Measurements from ENCODE around the gene HPSE2. TPM values are rescaled to one million over a fixed set of nuclear protein-coding genes. Genes with fewer than 3 reads are reported as not detected.

Gene HPSE2
- total and polyA plus RNA-seq, 2 of the 8 experiments (the other 6 are each of a cell fraction or from before 2014, with no cell fraction given): 0.41 to 0.58 TPM

GRCh38 chr10:99062591-99062990, 173.1 kb downstream of the HPSE2 start:
- H4K5ac ChIP-seq (ENCODE audit: insufficient read length, low read depth, low read length): no peak overlapping the region
- no peaks in the 10 kb centered on the region for H3K36me3 ChIP-seq (ENCODE audit: control insufficient read depth in 2 of 4, insufficient read depth in 4 of 4, low read length in 3 of 4)
- no peak overlapping the region for H2AK5ac ChIP-seq (ENCODE audit: low read depth, low read length)
- no peak overlapping the region for H3K9ac ChIP-seq (replicated peaks in 1 of 4; ENCODE audit: extremely low read depth in 1 of 4, low read depth in 3 of 4, low read length in 3 of 4)
- no peak overlapping the region for H2BK20ac ChIP-seq (ENCODE audit: low read length)
- no peak overlapping the region for H4K91ac ChIP-seq (replicated peaks; ENCODE audit: insufficient read length, low read length)
- H2BK12ac ChIP-seq (ENCODE audit: low read depth, low read length): no peak overlapping the region
- H3K4me1 ChIP-seq (replicated peaks in 1 of 4; ENCODE audit: control insufficient read depth in 3 of 4, insufficient read depth in 4 of 4, low read length in 3 of 4): no peaks in the 10 kb centered on the region
- H3K79me1 ChIP-seq (ENCODE audit: low read depth, low read length): no peaks in the 10 kb centered on the region
- no peaks in the 10 kb centered on the region for H3K27me3 ChIP-seq (replicated peaks in 1 of 4; ENCODE audit: control insufficient read depth in 3 of 4, extremely low read depth in 1 of 4, insufficient read depth in 3 of 4, low read length in 3 of 4)
- no peak overlapping the region for H3K4me3 ChIP-seq (ENCODE audit: extremely low read depth in 1 of 4, insufficient read depth in 2 of 4, low read depth in 3 of 4, low read length in 4 of 4)
- H2BK5ac ChIP-seq (ENCODE audit: low read depth, low read length): no peak overlapping the region
- DNase-seq (ENCODE audit: low read depth in 1 of 2, low spot score in 2 of 2) (no peak), FAIRE-seq (no peak)
- no peak overlapping the region for H3K4ac ChIP-seq (replicated peaks; ENCODE audit: insufficient read length, low read depth, low read length)
- no peaks in the 10 kb centered on the region for H4K20me1 ChIP-seq (replicated peaks in 1 of 2; ENCODE audit: control insufficient read depth in 1 of 2, insufficient read depth in 2 of 2, low read length in 2 of 2)
- H3K23me2 ChIP-seq (ENCODE audit: low read depth, low read length): no peaks in the 10 kb centered on the region
- ChIA-PET POLR2A (ENCODE audit: partially characterized antibody) (no interaction called here), CTCF (ENCODE audit: partially characterized antibody) (no interaction called here)
- H3K14ac ChIP-seq (ENCODE audit: insufficient read length): no peak overlapping the region
- no peaks in the 10 kb centered on the region for H3K79me2 ChIP-seq (ENCODE audit: control insufficient read depth in 1 of 2, insufficient read depth in 2 of 2, low read length in 2 of 2)
- H2BK15ac ChIP-seq (ENCODE audit: low read length): no peak overlapping the region
- no peak overlapping the region for H3K18ac ChIP-seq (ENCODE audit: extremely low read depth, low read length)
- H3K4me2 ChIP-seq (ENCODE audit: insufficient read depth in 1 of 2, low read depth in 2 of 2, low read length in 2 of 2): no peak overlapping the region
- H3K27ac ChIP-seq (ENCODE audit: low read depth, low read length): no peak overlapping the region
- no peak overlapping the region for H3K23ac ChIP-seq (ENCODE audit: insufficient read length)
- peaks cover 7% of the 10 kb centered on the region in 2 experiments; a peak in 2 of 4 replicates for H3K9me3 ChIP-seq (ENCODE audit: insufficient read depth in 2 of 2, low read depth in 1 of 2, low read length in 1 of 2)
- H2AFZ ChIP-seq (ENCODE audit: low read length): no peak overlapping the region
- no peak overlapping the region for H3K56ac ChIP-seq (replicated peaks; ENCODE audit: insufficient read length, low read depth, low read length)
- no peak overlapping the region for H2BK120ac ChIP-seq (replicated peaks; ENCODE audit: low read depth, low read length)
- H4K8ac ChIP-seq (ENCODE audit: extremely low read depth, insufficient read depth, low read length): no peak overlapping the region
- TF ChIP-seq CBX8 (IDR thresholded peaks at IDR 0.05; ENCODE audit: borderline replicate concordance, low read depth, low read length) (no peak), EP300 (IDR thresholded peaks at IDR 0.05; ENCODE audit: borderline replicate concordance in 1 of 2, low read depth in 2 of 2, low read length in 2 of 2) (no peak), EGR1 (IDR thresholded peaks at IDR 0.05; ENCODE audit: borderline replicate concordance, low read depth, low read length) (no peak), TEAD4 (IDR thresholded peaks at IDR 0.05; ENCODE audit: low read depth, low read length) (no peak), KDM4A (IDR thresholded peaks at IDR 0.05; ENCODE audit: low read depth, low read length, severe bottlenecking) (no peak)

All from H1 (cell line).